ENCODE data around the gene GNPTAB.
"Not testable (repeated sequence)": the region's sequence is repeated elsewhere in the genome, so short reads cannot be mapped to it uniquely, and the experiment has no call there.

GNPTAB gene

GRCh38 chr12:101859664-101860607, 29.2 kb upstream of the GNPTAB start:
- Histone ChIP-seq H3K36me3 (ENCODE audit: insufficient read depth, low read length) (no peaks in the 10 kb centered on the region), H3K4me1 (ENCODE audit: insufficient read depth, low read length) (no peaks in the 10 kb centered on the region), H3K9me3 (ENCODE audit: control insufficient read depth, insufficient read depth, low read length) (no peaks in the 10 kb centered on the region), H3K9ac (ENCODE audit: low read depth, low read length) (no peak overlapping the region)

- H3K4me1 ChIP-seq (ENCODE audit: insufficient read depth, low read length), result no peaks in the 10 kb centered on the region
- H3K9me3 ChIP-seq (ENCODE audit: control insufficient read depth, insufficient read depth, low read length), result no peaks in the 10 kb centered on the region
- no peak overlapping the region for H3K9ac ChIP-seq (ENCODE audit: low read depth, low read length)
- no peaks in the 10 kb centered on the region for H3K36me3 ChIP-seq (ENCODE audit: insufficient read depth, low read length)
These were observed 27.6 kb upstream of the GNPTAB start for GRCh38 chr12:101858361-101858760.

GRCh38 chr12:101857043-101857558, 26.3 kb upstream of the GNPTAB start:
- Histone ChIP-seq H3K36me3 (ENCODE audit: insufficient read depth, low read length) (no peaks in the 10 kb centered on the region), H3K4me1 (ENCODE audit: insufficient read depth, low read length) (no peaks in the 10 kb centered on the region), H3K9me3 (ENCODE audit: control insufficient read depth, insufficient read depth, low read length) (no peaks in the 10 kb centered on the region), H3K9ac (ENCODE audit: low read depth, low read length) (no peak overlapping the region)

- not testable (repeated sequence) for H3K4me1 ChIP-seq (ENCODE audit: insufficient read depth, low read length); H3K9me3 ChIP-seq (ENCODE audit: control insufficient read depth, insufficient read depth, low read length); H3K9ac ChIP-seq (ENCODE audit: low read depth, low read length); H3K36me3 ChIP-seq (ENCODE audit: insufficient read depth, low read length)
These were observed 25.9 kb upstream of the GNPTAB start for GRCh38 chr12:101856614-101857013.

- H3K4me1 ChIP-seq (ENCODE audit: insufficient read depth, low read length), result no peaks in the 10 kb centered on the region
- H3K9ac ChIP-seq (ENCODE audit: low read depth, low read length), result no peak overlapping the region
- H3K36me3 ChIP-seq (ENCODE audit: insufficient read depth, low read length), result no peaks in the 10 kb centered on the region
- H3K9me3 ChIP-seq (ENCODE audit: control insufficient read depth, insufficient read depth, low read length), result no peaks in the 10 kb centered on the region
These were observed 25.2 kb upstream of the GNPTAB start for GRCh38 chr12:101855976-101856375.

GRCh38 chr12:101855364-101855884, 24.7 kb upstream of the GNPTAB start:
- H3K36me3 ChIP-seq (ENCODE audit: insufficient read depth, low read length), result no peaks in the 10 kb centered on the region
- H3K9ac ChIP-seq (ENCODE audit: low read depth, low read length), result no peak overlapping the region
- no peaks in the 10 kb centered on the region for H3K9me3 ChIP-seq (ENCODE audit: control insufficient read depth, insufficient read depth, low read length)
- no peaks in the 10 kb centered on the region for H3K4me1 ChIP-seq (ENCODE audit: insufficient read depth, low read length)

GRCh38 chr12:101854747-101855146, 24.0 kb upstream of the GNPTAB start:
- Histone ChIP-seq H3K36me3 (ENCODE audit: insufficient read depth, low read length) (no peaks in the 10 kb centered on the region), H3K9ac (ENCODE audit: low read depth, low read length) (no peak overlapping the region), H3K4me1 (ENCODE audit: insufficient read depth, low read length) (no peaks in the 10 kb centered on the region), H3K9me3 (ENCODE audit: control insufficient read depth, insufficient read depth, low read length) (no peaks in the 10 kb centered on the region)

GRCh38 chr12:101852998-101853397, 22.2 kb upstream of the GNPTAB start:
- Histone ChIP-seq H3K9ac (ENCODE audit: low read depth, low read length) (no peak overlapping the region), H3K36me3 (ENCODE audit: insufficient read depth, low read length) (no peaks in the 10 kb centered on the region), H3K9me3 (ENCODE audit: control insufficient read depth, insufficient read depth, low read length) (no peaks in the 10 kb centered on the region), H3K4me1 (ENCODE audit: insufficient read depth, low read length) (no peaks in the 10 kb centered on the region)

GRCh38 chr12:101850199-101850598, 19.4 kb upstream of the GNPTAB start:
- H3K9me3 ChIP-seq (ENCODE audit: control insufficient read depth, insufficient read depth, low read length), result no peaks in the 10 kb centered on the region
- H3K4me1 ChIP-seq (ENCODE audit: insufficient read depth, low read length), result no peaks in the 10 kb centered on the region
- H3K36me3 ChIP-seq (ENCODE audit: insufficient read depth, low read length), result no peaks in the 10 kb centered on the region
- H3K9ac ChIP-seq (ENCODE audit: low read depth, low read length), result no peak overlapping the region

GRCh38 chr12:101847325-101847724, 16.6 kb upstream of the GNPTAB start:
- no peaks in the 10 kb centered on the region for H3K4me1 ChIP-seq (ENCODE audit: insufficient read depth, low read length)
- H3K36me3 ChIP-seq (ENCODE audit: insufficient read depth, low read length), result no peaks in the 10 kb centered on the region
- no peak overlapping the region for H3K9ac ChIP-seq (ENCODE audit: low read depth, low read length)
- H3K9me3 ChIP-seq (ENCODE audit: control insufficient read depth, insufficient read depth, low read length), result no peaks in the 10 kb centered on the region

GRCh38 chr12:101845137-101845711, 14.5 kb upstream of the GNPTAB start:
- H3K9me3 ChIP-seq (ENCODE audit: control insufficient read depth, insufficient read depth, low read length), result no peaks in the 10 kb centered on the region
- H3K9ac ChIP-seq (ENCODE audit: low read depth, low read length), result no peak overlapping the region
- H3K36me3 ChIP-seq (ENCODE audit: insufficient read depth, low read length), result no peaks in the 10 kb centered on the region
- H3K4me1 ChIP-seq (ENCODE audit: insufficient read depth, low read length), result no peaks in the 10 kb centered on the region

- no peaks in the 10 kb centered on the region for H3K9me3 ChIP-seq (ENCODE audit: control insufficient read depth, insufficient read depth, low read length)
- no peaks in the 10 kb centered on the region for H3K4me1 ChIP-seq (ENCODE audit: insufficient read depth, low read length)
- H3K36me3 ChIP-seq (ENCODE audit: insufficient read depth, low read length), result no peaks in the 10 kb centered on the region
- no peak overlapping the region for H3K9ac ChIP-seq (ENCODE audit: low read depth, low read length)
These were observed 10.3 kb upstream of the GNPTAB start for GRCh38 chr12:101841069-101841468.

- H3K4me1 ChIP-seq (ENCODE audit: insufficient read depth, low read length), result no peaks in the 10 kb centered on the region
- no peaks in the 10 kb centered on the region for H3K36me3 ChIP-seq (ENCODE audit: insufficient read depth, low read length)
- H3K9me3 ChIP-seq (ENCODE audit: control insufficient read depth, insufficient read depth, low read length), result no peaks in the 10 kb centered on the region
- no peak overlapping the region for H3K9ac ChIP-seq (ENCODE audit: low read depth, low read length)
These were observed 8.8 kb upstream of the GNPTAB start for GRCh38 chr12:101839324-101840283.
